Karpas-422 (cell line): ENCODE results near the gene OBSCN. TPM values are rescaled to one million over a fixed set of nuclear protein-coding genes. Genes with fewer than 3 reads are reported as not detected.

ENCODE experiments used
- DNase-seq: peaks from one replicate; pipeline ENCODE4 v3.0.0-alpha.2; 2015
- H2AFZ ChIP-seq: fragments of 200-600 bp; sonication (generic); 2 replicates; pipeline ENCODE4 v1.6.1; 2014; ENCODE audit warnings: antibody characterized with exemption, low read length, mixed read lengths
- H3K27ac ChIP-seq: fragments of 200-600 bp; sonication (generic); 2 replicates; pipeline ENCODE4 v1.5.1; 2014; ENCODE audit warnings: mild to moderate bottlenecking, low read length, moderate library complexity
- H3K27me3 ChIP-seq: fragments of 200-600 bp; sonication (generic); 2 replicates; pipeline ENCODE4 v1.6.1; 2014; ENCODE audit warnings: low read length, mixed read lengths
- H3K36me3 ChIP-seq: fragments of 200-600 bp; sonication (generic); 2 replicates; pipeline ENCODE4 v1.6.1; 2014; ENCODE audit warnings: low read length, mixed read lengths; ENCODE audit not compliant: insufficient read depth
- H3K4me1 ChIP-seq: fragments of 200-600 bp; sonication (generic); 2 replicates; pipeline ENCODE4 v1.6.1; 2014; ENCODE audit warnings: mild to moderate bottlenecking, low read length, mixed read lengths
- H3K4me2 ChIP-seq: fragments of 200-600 bp; sonication (generic); 2 replicates; pipeline ENCODE4 v1.6.1; 2014; ENCODE audit warnings: low read length, low read depth, mild to moderate bottlenecking; ENCODE audit not compliant: poor library complexity, severe bottlenecking
- H3K4me3 ChIP-seq: fragments of 200-600 bp; sonication (generic); 2 replicates; pipeline ENCODE4 v1.5.1; 2014; ENCODE audit warnings: mild to moderate bottlenecking, antibody characterized with exemption, low read length, mixed read lengths
- H3K79me2 ChIP-seq: fragments of 200-600 bp; sonication (generic); 2 replicates; pipeline ENCODE4 v1.6.1; 2014; ENCODE audit warnings: mild to moderate bottlenecking, low read length, mixed read lengths
- H3K9ac ChIP-seq: fragments of 200-600 bp; sonication (generic); 2 replicates; pipeline ENCODE4 v1.6.0; 2014; ENCODE audit warnings: low read length
- H3K9me2 ChIP-seq: fragments of 200-600 bp; sonication (generic), shearing (Covaris generic); replicated peaks from 2 replicates; pipeline ENCODE4 v1.6.0; 2014; ENCODE audit warnings: mild to moderate bottlenecking, low read length, moderate library complexity; ENCODE audit not compliant: insufficient read depth
- H3K9me3 ChIP-seq: fragments of 300-700, 200-600 bp; sonication (generic); 2 replicates; pipeline ENCODE4 v1.6.1; 2014; ENCODE audit warnings: low read length, mixed read lengths
- H4K20me1 ChIP-seq: fragments of 200-600 bp; sonication (generic); 2 replicates; pipeline ENCODE4 v1.6.1; 2014; ENCODE audit warnings: mild to moderate bottlenecking, antibody characterized with exemption, low read length, low read depth; ENCODE audit not compliant: insufficient read depth
- total RNA-seq: library from RNA; depleted of rRNA; stranded (reverse); fragments of >200 nt; shearing (Covaris generic); gene quantifications from 2 replicates; pipeline ENCODE4 v1.2.3, GENCODE V29; 2014; ENCODE audit warnings: low replicate concordance

OBSCN gene
- total RNA-seq, 1 experiment from 2014 or later, result 17.5 TPM

GRCh38 chr1:228392111-228392936, 184.5 kb downstream of the OBSCN start:
- Histone ChIP-seq H3K9me2 (no peaks in the 10 kb centered on the region), H3K4me2 (no peak overlapping the region), H3K4me1 (no peaks in the 10 kb centered on the region), H3K9ac (no peak overlapping the region), H3K9me3 (no peaks in the 10 kb centered on the region), H3K27me3 (no peaks in the 10 kb centered on the region), H3K36me3 (no peaks in the 10 kb centered on the region; the same call in 1 of the 2 replicates), H3K27ac (no peak overlapping the region), H3K79me2 (no peaks in the 10 kb centered on the region), H3K4me3 (no peak overlapping the region), H4K20me1 (peaks cover 6% of the 10 kb centered on the region; the same call in 1 of the 2 replicates), H2AFZ (no peak overlapping the region)
- no peak for DNase-seq

DNA sequence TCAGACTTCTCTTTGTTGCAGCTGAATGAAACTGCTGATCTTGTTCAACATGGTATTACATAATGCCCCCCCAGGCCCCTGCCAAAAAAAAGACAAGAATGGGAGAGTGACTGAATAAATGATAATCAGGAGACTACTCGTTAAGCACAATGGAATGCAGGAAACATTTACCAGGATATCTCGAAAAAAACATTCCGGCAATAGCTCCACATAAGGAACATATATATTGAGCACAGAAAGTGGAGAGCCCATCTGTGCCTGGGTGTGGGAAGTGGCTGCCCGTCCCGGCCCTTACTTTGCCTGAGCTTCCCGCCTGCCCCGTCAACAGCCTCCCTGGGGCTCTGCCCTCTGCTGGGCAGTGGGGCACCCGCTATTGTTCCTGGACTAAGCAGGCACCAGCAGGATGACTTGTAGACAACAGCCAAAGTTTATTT, 185.4 kb downstream of the OBSCN start:
- Histone ChIP-seq H3K79me2 (no peaks in the 10 kb centered on the region), H3K9me3 (no peaks in the 10 kb centered on the region), H3K9ac (no peak overlapping the region), H2AFZ (no peak overlapping the region), H3K27me3 (no peaks in the 10 kb centered on the region), H3K4me2 (no peak overlapping the region), H3K36me3 (peaks cover 3% of the 10 kb centered on the region), H3K27ac (no peak overlapping the region), H3K9me2 (no peaks in the 10 kb centered on the region), H3K4me1 (no peaks in the 10 kb centered on the region), H3K4me3 (no peak overlapping the region), H4K20me1 (peaks cover 8% of the 10 kb centered on the region; the same call in 1 of the 2 replicates)
- DNase-seq, result no peak

GRCh38 chr1:228393811-228394570, 186.1 kb downstream of the OBSCN start:
- Histone ChIP-seq H3K9me3 (no peaks in the 10 kb centered on the region), H4K20me1 (peaks cover 8% of the 10 kb centered on the region; the same call in 1 of the 2 replicates), H3K9me2 (no peaks in the 10 kb centered on the region), H3K27ac (no peak overlapping the region), H3K79me2 (no peaks in the 10 kb centered on the region), H3K4me1 (no peaks in the 10 kb centered on the region), H3K36me3 (peaks cover 3% of the 10 kb centered on the region), H3K9ac (no peak overlapping the region), H2AFZ (no peak overlapping the region), H3K27me3 (no peaks in the 10 kb centered on the region), H3K4me2 (no peak overlapping the region), H3K4me3 (no peak overlapping the region)
- DNase-seq, result no peak

DNA sequence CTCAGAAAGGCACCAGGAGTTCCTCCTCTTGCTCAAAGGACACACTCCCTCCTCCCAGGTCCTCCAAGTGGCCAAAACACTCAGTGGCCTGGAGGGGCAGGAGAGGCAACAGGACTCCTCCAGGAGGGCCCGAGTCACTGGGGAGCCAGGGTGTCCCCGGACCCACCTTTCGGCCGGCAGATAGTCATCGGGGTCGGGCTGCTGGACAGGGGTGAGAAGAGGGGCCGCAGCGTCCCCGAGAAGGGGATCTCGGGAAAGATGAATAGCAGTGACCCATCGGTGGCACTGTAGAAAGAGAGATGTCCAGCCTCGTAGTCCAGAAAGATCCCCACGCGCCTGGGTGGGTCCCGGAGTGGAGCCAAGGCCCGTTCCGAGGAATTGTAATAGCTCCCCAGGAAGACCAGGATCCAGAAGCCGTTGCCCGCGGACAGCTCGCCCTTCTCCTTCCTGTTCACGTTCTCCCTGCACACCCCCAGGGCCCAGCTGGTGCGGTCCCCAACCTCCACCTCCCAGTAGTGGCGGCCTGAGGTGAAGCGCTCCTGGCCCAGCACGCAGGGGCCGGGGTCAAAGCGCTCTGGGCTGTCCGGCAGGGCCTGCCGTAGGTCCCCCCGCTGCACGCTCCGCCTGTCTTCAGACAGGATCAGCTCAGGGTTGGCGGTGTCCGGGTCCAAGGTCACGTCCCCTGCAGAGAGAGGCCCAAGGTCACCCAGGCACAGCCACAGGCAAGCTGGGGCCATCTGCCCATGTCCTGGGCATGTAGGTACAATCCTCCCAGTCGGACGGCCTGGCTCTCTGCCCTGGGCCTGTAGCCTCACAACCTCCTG, 186.9 kb downstream of the OBSCN start:
- no peak overlapping the region for H3K27ac ChIP-seq
- no peak overlapping the region for H2AFZ ChIP-seq
- H3K9me2 ChIP-seq, result no peaks in the 10 kb centered on the region
- H3K9me3 ChIP-seq, result no peaks in the 10 kb centered on the region
- no peak overlapping the region for H3K9ac ChIP-seq
- H3K4me2 ChIP-seq, result no peak overlapping the region
- H3K27me3 ChIP-seq, result no peaks in the 10 kb centered on the region
- H3K4me3 ChIP-seq, result no peak overlapping the region
- no peaks in the 10 kb centered on the region for H3K4me1 ChIP-seq
- no peak for DNase-seq
- H3K79me2 ChIP-seq, result no peaks in the 10 kb centered on the region
- peaks cover 3% of the 10 kb centered on the region for H3K36me3 ChIP-seq
- H4K20me1 ChIP-seq, result peaks cover 8% of the 10 kb centered on the region; the same call in 1 of the 2 replicates

DNA sequence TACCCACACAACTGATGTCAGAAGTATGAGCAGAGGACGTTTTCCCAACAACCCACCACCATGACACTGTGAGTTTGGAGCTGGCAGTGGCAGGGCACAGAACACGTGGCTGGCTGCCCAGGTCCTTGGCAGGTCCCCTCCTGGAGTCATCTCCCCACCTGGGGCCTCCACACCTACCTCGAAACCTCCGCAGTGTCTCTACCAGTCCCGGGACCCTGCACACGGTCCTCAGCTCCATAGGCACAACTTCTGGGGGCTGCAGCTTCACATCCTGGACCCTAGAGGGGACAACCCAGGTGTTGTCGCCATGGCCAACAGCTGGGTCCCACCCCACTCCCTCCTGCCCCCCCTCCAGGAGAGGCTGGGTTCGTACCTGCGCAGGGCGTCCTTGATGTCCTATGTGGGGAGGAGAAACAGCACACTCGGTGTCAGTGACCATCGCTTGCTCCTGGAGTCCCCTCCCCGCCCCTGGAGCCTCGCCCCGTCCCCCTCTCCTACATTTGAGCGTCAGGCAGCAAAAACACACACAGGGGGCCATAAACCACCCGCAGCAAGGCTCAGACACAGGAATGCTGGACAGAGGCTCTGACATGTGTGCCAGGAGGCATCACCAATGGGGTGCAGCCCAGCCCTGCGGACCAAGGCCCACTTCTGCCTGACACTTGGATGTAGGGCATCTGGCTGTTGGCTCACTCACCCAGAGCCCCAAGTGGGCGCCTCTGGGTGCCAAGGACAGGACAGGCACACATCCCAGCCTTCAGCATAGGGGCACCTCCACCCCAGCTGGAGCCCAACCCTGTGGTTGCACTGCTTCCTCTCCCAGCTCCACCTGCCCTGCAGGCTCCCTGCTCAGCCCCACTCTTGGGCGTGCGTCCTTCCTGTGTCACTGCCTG, 189.2 kb downstream of the OBSCN start:
- Histone ChIP-seq H3K4me1 (no peaks in the 10 kb centered on the region), H3K4me2 (no peak overlapping the region), H3K79me2 (peaks cover 18% of the 10 kb centered on the region), H3K27me3 (no peaks in the 10 kb centered on the region), H3K36me3 (peaks cover 6% of the 10 kb centered on the region), H2AFZ (no peak overlapping the region), H3K27ac (no peak overlapping the region), H3K9ac (no peak overlapping the region), H3K4me3 (no peak overlapping the region), H3K9me3 (no peaks in the 10 kb centered on the region), H4K20me1 (peaks cover 24% of the 10 kb centered on the region; the same call in 1 of the 2 replicates), H3K9me2 (no peaks in the 10 kb centered on the region)
- DNase-seq, result no peak

DNA sequence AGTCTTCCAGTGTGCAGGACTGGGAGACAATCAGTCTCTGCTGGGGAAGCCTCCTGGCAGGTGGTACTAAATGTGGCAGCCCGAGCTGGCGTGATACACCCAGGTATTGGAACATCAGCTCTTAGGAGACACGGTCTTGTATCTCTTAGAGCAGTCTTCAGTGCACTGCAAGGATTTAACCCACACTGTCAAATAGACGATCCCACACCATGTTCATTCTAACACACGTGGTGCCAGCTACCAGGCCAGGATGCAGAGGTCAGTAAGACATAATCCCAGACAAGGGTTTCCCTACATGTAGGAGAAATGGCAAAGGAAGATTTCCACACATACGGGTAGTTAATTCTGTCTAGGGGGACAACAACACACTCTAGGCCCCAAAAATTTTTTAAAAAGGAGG, 190.1 kb downstream of the OBSCN start:
- H3K4me2 ChIP-seq, result no peak overlapping the region
- peaks cover 10% of the 10 kb centered on the region for H3K36me3 ChIP-seq

GRCh38 chr1:228398741-228399461, 191.1 kb downstream of the OBSCN start:
- H3K9me2 ChIP-seq, result no peaks in the 10 kb centered on the region
- H3K9me3 ChIP-seq, result no peaks in the 10 kb centered on the region
- no peak overlapping the region for H3K27ac ChIP-seq
- no peak overlapping the region for H3K9ac ChIP-seq
- peaks cover 10% of the 10 kb centered on the region for H3K36me3 ChIP-seq
- peaks cover 36% of the 10 kb centered on the region for H3K79me2 ChIP-seq
- H4K20me1 ChIP-seq, result peaks cover 35% of the 10 kb centered on the region; the same call in 1 of the 2 replicates
- no peaks in the 10 kb centered on the region for H3K4me1 ChIP-seq
- no peak overlapping the region for H3K4me2 ChIP-seq
- H2AFZ ChIP-seq, result no peak overlapping the region
- no peak overlapping the region for H3K4me3 ChIP-seq
- H3K27me3 ChIP-seq, result no peaks in the 10 kb centered on the region
- DNase-seq, result no peak

More for the DNA sequence above, 190.1 kb downstream of the OBSCN start:
- peaks cover 32% of the 10 kb centered on the region; the same call in 1 of the 2 replicates for H4K20me1 ChIP-seq
- H3K9me3 ChIP-seq, result no peaks in the 10 kb centered on the region
- no peak overlapping the region for H3K9ac ChIP-seq
- no peaks in the 10 kb centered on the region for H3K9me2 ChIP-seq
- H3K27ac ChIP-seq, result no peak overlapping the region
- no peaks in the 10 kb centered on the region for H3K4me1 ChIP-seq
- DNase-seq, result no peak
- H3K27me3 ChIP-seq, result no peaks in the 10 kb centered on the region
- peaks cover 27% of the 10 kb centered on the region for H3K79me2 ChIP-seq
- no peak overlapping the region for H2AFZ ChIP-seq
- H3K4me3 ChIP-seq, result no peak overlapping the region
